Measurements from ENCODE around the gene OR6B3. TPM values are rescaled to one million over a fixed set of nuclear protein-coding genes. Genes with fewer than 3 reads are reported as not detected.

OR6B3 gene
- total and polyA plus RNA-seq, 2 donors (not counting 1 experiment from before 2014, with no cell fraction given) = not detected

GRCh38 chr2:240078631-240079030, 25.3 kb upstream of the OR6B3 start:
- H3K4me3 ChIP-seq (replicated peaks in 1 of 4; ENCODE audit: control extremely low read depth in 1 of 4, insufficient read depth in 1 of 4, low read depth in 3 of 4, low read length in 4 of 4) = no peak overlapping the region
- no peak overlapping the region for H2AFZ ChIP-seq (ENCODE audit: low read length)
- H3K36me3 ChIP-seq (ENCODE audit: control insufficient read depth, insufficient read depth, low read length) = no peaks in the 10 kb centered on the region
- no peaks in the 10 kb centered on the region for H3K27me3 ChIP-seq (ENCODE audit: control insufficient read depth, insufficient read depth, low read length)
- no peaks in the 10 kb centered on the region for H3K4me1 ChIP-seq (ENCODE audit: control insufficient read depth, extremely low read depth, insufficient read depth, low read length)
- no peak overlapping the region for H3K9ac ChIP-seq (ENCODE audit: insufficient read depth, low read length)
- no peak overlapping the region for H3K27ac ChIP-seq (ENCODE audit: insufficient read depth, low read length)
- H3K4me2 ChIP-seq (ENCODE audit: extremely low read depth, insufficient read depth, low read length) = no peak overlapping the region
- no peak for DNase-seq (ENCODE audit: low read depth in 2 of 2)
- no peaks in the 10 kb centered on the region for H4K20me1 ChIP-seq (ENCODE audit: control insufficient read depth, extremely low read depth, insufficient read depth, low read length)
- H3K79me2 ChIP-seq (ENCODE audit: control insufficient read depth, insufficient read depth, low read length) = no peaks in the 10 kb centered on the region
- no peaks in the 10 kb centered on the region for H3K9me3 ChIP-seq (ENCODE audit: control insufficient read depth, insufficient read depth, low read depth, low read length)
- no peak for TF ChIP-seq CTCF (conservative IDR thresholded peaks at IDR 0.05 in 1 of 2, IDR thresholded peaks at IDR 0.05 in 1 of 2; ENCODE audit: low read depth in 1 of 2, low read length in 2 of 2)
- no peak for TF ChIP-seq EZH2 (IDR thresholded peaks at IDR 0.05; ENCODE audit: low read length, missing control alignments)

GRCh38 chr2:240077442-240077841, 24.1 kb upstream of the OR6B3 start:
- TF ChIP-seq EZH2 (IDR thresholded peaks at IDR 0.05; ENCODE audit: low read length, missing control alignments) (no peak), CTCF (conservative IDR thresholded peaks at IDR 0.05 in 1 of 2, IDR thresholded peaks at IDR 0.05 in 1 of 2; ENCODE audit: low read depth in 1 of 2, low read length in 2 of 2) (no peak)
- Histone ChIP-seq H3K27me3 (ENCODE audit: control insufficient read depth, insufficient read depth, low read length) (no peaks in the 10 kb centered on the region), H3K9me3 (ENCODE audit: control insufficient read depth, insufficient read depth, low read depth, low read length) (no peaks in the 10 kb centered on the region), H3K9ac (ENCODE audit: insufficient read depth, low read length) (no peak overlapping the region), H3K4me1 (ENCODE audit: control insufficient read depth, extremely low read depth, insufficient read depth, low read length) (no peaks in the 10 kb centered on the region), H2AFZ (ENCODE audit: low read length) (no peak overlapping the region), H4K20me1 (ENCODE audit: control insufficient read depth, extremely low read depth, insufficient read depth, low read length) (no peaks in the 10 kb centered on the region), H3K79me2 (ENCODE audit: control insufficient read depth, insufficient read depth, low read length) (no peaks in the 10 kb centered on the region), H3K27ac (ENCODE audit: insufficient read depth, low read length) (no peak overlapping the region), H3K4me3 (replicated peaks in 1 of 4; ENCODE audit: control extremely low read depth in 1 of 4, insufficient read depth in 1 of 4, low read depth in 3 of 4, low read length in 4 of 4) (no peak overlapping the region), H3K36me3 (ENCODE audit: control insufficient read depth, insufficient read depth, low read length) (no peaks in the 10 kb centered on the region), H3K4me2 (ENCODE audit: extremely low read depth, insufficient read depth, low read length) (no peak overlapping the region)
- DNase-seq (ENCODE audit: low read depth in 2 of 2) = no peak

- no peaks in the 10 kb centered on the region for H3K27me3 ChIP-seq (ENCODE audit: control insufficient read depth, insufficient read depth, low read length)
- no peaks in the 10 kb centered on the region for H4K20me1 ChIP-seq (ENCODE audit: control insufficient read depth, extremely low read depth, insufficient read depth, low read length)
- H3K4me3 ChIP-seq (replicated peaks in 1 of 4; ENCODE audit: control extremely low read depth in 1 of 4, insufficient read depth in 1 of 4, low read depth in 3 of 4, low read length in 4 of 4) = no peak overlapping the region
- no peaks in the 10 kb centered on the region for H3K36me3 ChIP-seq (ENCODE audit: control insufficient read depth, insufficient read depth, low read length)
- no peaks in the 10 kb centered on the region for H3K9me3 ChIP-seq (ENCODE audit: control insufficient read depth, insufficient read depth, low read depth, low read length)
- no peaks in the 10 kb centered on the region for H3K79me2 ChIP-seq (ENCODE audit: control insufficient read depth, insufficient read depth, low read length)
- H2AFZ ChIP-seq (ENCODE audit: low read length) = no peak overlapping the region
- no peak overlapping the region for H3K9ac ChIP-seq (ENCODE audit: insufficient read depth, low read length)
- H3K4me2 ChIP-seq (ENCODE audit: extremely low read depth, insufficient read depth, low read length) = no peak overlapping the region
- TF ChIP-seq CTCF (conservative IDR thresholded peaks at IDR 0.05 in 1 of 2, IDR thresholded peaks at IDR 0.05 in 1 of 2; ENCODE audit: low read depth in 1 of 2, low read length in 2 of 2) (no peak), EZH2 (IDR thresholded peaks at IDR 0.05; ENCODE audit: low read length, missing control alignments) (no peak)
- H3K27ac ChIP-seq (ENCODE audit: insufficient read depth, low read length) = no peak overlapping the region
- DNase-seq (ENCODE audit: low read depth in 2 of 2) = no peak
- no peaks in the 10 kb centered on the region for H3K4me1 ChIP-seq (ENCODE audit: control insufficient read depth, extremely low read depth, insufficient read depth, low read length)
Observed at GRCh38 chr2:240074545-240074944, 21.2 kb upstream of the OR6B3 start.

Measured in fibroblast of lung (primary cell).